Loucy (cell line): ENCODE results near the gene TLDC2.

Experiments used
- H2AFZ ChIP-seq: fragments of 200-600 bp; sonication (generic); 2 replicates; pipeline ENCODE4 v1.6.0; 2016; ENCODE audit warnings: antibody characterized with exemption, mild to moderate bottlenecking, low read length, moderate library complexity
- H3F3A ChIP-seq: fragments of 200-600 bp; 2 replicates; pipeline ENCODE4 v1.6.0; 2016; ENCODE audit warnings: antibody characterized with exemption, low read depth, mild to moderate bottlenecking
- H3K27me3 ChIP-seq: fragments of 200-600 bp; sonication (generic); 2 replicates; pipeline ENCODE4 v1.6.1; 2014; ENCODE audit warnings: low read length, mild to moderate bottlenecking; ENCODE audit not compliant: insufficient read depth, poor library complexity, severe bottlenecking
- H3K36me3 ChIP-seq: fragments of 200-600 bp; sonication (generic); 2 replicates; pipeline ENCODE4 v1.6.1; 2016; ENCODE audit warnings: low read length; ENCODE audit not compliant: insufficient read depth
- H3K4me1 ChIP-seq: fragments of 200-600 bp; sonication (generic); 2 replicates; pipeline ENCODE4 v1.5.1; 2014; ENCODE audit warnings: low read length, mild to moderate bottlenecking; ENCODE audit not compliant: insufficient read depth, poor library complexity, severe bottlenecking
- H3K4me2 ChIP-seq: fragments of 200-600 bp; sonication (generic); 2 replicates; pipeline ENCODE4 v1.6.0; 2014; ENCODE audit warnings: antibody characterized with exemption, low read length, low read depth, mild to moderate bottlenecking; ENCODE audit not compliant: poor library complexity, severe bottlenecking
- H3K4me3 ChIP-seq: fragments of 200-600 bp; sonication (generic); 2 replicates; pipeline ENCODE4 v1.5.1; 2014; ENCODE audit warnings: low read length, mild to moderate bottlenecking, mixed read lengths; ENCODE audit not compliant: poor library complexity, severe bottlenecking
- H3K79me2 ChIP-seq: fragments of 200-600 bp; sonication (generic); 2 replicates; pipeline ENCODE4 v1.6.1; 2014; ENCODE audit warnings: low read length; ENCODE audit not compliant: insufficient read depth
- H3K9ac ChIP-seq: fragments of 200-600 bp; sonication (generic); 2 replicates; pipeline ENCODE4 v1.6.0; 2014; ENCODE audit warnings: mild to moderate bottlenecking, low read depth, low read length, moderate library complexity; ENCODE audit not compliant: poor library complexity, severe bottlenecking
- H3K9me2 ChIP-seq: fragments of 200-600 bp; sonication (generic); replicated peaks from 2 replicates; pipeline ENCODE4 v1.6.1; 2016; ENCODE audit warnings: low read depth, low read length, mixed read lengths
- H3K9me3 ChIP-seq: fragments of 200-600 bp; sonication (generic); 2 replicates; pipeline ENCODE4 v1.6.1; 2014; ENCODE audit warnings: mild to moderate bottlenecking, antibody characterized with exemption, low read length, low read depth; ENCODE audit not compliant: insufficient read depth
- H4K20me1 ChIP-seq: fragments of 200-600 bp; sonication (generic); 2 replicates; pipeline ENCODE4 v1.6.0; 2014; ENCODE audit warnings: antibody characterized with exemption, low read length, mild to moderate bottlenecking; ENCODE audit not compliant: insufficient read depth, poor library complexity, severe bottlenecking
- EZH2phosphoT487 ChIP-seq: fragments of 200-600 bp; IDR thresholded peaks from 2 replicates; pipeline ENCODE4 v1.6.1; 2018; ENCODE audit warnings: antibody characterized with exemption, mild to moderate bottlenecking, moderate library complexity, borderline replicate concordance
- TF ChIP-seq, protein P1 (sequence below): fragments of 200-600 bp; sonication (generic); conservative IDR thresholded peaks from 2 replicates; pipeline ENCODE4 v1.5.1; 2014; ENCODE audit warnings: mild to moderate bottlenecking, antibody characterized with exemption, low read length

TLDC2 gene

DNA sequence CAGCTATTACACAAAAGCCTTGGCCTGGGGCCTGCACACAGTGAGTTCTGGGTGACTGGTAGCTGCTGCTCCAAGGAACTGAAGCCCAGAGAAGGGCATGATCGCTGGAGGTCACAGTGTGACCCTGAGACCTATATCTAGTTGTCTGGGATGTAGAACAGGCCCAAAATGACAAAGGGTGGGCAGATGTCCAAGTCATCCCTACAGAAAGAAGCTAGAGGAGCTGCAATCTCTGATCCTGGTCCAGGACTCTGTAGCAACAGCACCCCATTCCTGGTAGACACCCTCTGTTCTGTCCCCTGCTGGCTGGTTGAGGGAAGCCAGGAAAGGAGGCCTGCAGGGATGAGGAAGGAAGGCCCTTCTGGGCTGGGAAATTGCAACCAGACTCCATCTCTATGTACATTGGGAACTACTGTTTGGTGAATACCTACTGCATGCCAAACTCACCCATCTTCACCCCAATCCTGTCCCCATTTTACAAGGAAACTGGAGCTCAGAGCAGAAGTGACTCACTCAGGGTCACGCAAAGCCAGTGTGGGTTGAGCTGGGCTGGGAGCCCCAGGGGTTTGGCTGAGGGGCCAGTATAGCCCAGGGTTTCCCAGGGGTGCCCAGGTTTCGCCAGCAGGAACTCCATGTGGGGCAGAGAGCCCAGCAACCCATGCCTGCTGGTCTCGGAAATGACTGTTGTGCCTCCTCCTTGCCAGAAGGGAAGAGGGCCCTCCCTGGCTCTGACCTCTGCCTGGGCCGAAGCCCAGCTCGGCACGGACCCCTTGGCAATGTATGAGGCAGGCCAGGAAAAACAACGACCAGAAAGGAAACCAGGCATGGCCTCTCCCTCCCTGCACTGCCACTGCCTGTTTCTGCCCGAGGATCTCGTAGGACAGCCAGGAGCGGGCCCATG, 44.9 kb upstream of the TLDC2 start:
- Histone ChIP-seq H3K4me2 (no peak overlapping the region), H3K4me3 (no peak overlapping the region), H3K9me2 (no peaks in the 10 kb centered on the region), H3K9ac (no peak overlapping the region), H3K9me3 (no peaks in the 10 kb centered on the region), H4K20me1 (no peaks in the 10 kb centered on the region), H3K36me3 (peaks cover 6% of the 10 kb centered on the region; the same call in 1 of the 2 replicates), H3F3A (no peaks in the 10 kb centered on the region), H2AFZ (no peak overlapping the region), H3K4me1 (peaks cover 16% of the 10 kb centered on the region), H3K79me2 (no peaks in the 10 kb centered on the region), H3K27me3 (no peaks in the 10 kb centered on the region)
- no peak for TF ChIP-seq EZH2phosphoT487
- TF ChIP-seq, protein P1, sequence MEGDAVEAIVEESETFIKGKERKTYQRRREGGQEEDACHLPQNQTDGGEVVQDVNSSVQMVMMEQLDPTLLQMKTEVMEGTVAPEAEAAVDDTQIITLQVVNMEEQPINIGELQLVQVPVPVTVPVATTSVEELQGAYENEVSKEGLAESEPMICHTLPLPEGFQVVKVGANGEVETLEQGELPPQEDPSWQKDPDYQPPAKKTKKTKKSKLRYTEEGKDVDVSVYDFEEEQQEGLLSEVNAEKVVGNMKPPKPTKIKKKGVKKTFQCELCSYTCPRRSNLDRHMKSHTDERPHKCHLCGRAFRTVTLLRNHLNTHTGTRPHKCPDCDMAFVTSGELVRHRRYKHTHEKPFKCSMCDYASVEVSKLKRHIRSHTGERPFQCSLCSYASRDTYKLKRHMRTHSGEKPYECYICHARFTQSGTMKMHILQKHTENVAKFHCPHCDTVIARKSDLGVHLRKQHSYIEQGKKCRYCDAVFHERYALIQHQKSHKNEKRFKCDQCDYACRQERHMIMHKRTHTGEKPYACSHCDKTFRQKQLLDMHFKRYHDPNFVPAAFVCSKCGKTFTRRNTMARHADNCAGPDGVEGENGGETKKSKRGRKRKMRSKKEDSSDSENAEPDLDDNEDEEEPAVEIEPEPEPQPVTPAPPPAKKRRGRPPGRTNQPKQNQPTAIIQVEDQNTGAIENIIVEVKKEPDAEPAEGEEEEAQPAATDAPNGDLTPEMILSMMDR, result peak; percentile 35; the same call in 1 of the 2 replicates

DNA sequence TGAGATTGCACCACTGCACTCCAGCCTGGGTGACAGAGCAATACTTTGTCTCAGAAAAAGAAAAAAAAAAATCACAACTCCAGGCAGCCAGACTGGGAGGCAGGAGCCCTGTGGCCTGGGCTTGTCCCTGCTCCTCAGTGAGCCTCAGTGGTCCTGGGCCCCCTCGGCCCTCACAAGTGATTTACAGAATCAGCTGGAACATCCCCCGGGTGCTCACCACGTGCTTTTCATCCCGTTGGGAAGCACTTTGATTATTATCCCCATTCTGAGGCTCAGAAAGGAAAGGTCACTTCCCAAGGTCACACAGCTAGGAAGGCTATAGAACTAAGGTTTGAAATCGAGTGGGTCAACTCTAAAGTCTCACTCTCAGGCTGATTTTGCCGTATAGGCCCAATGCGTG, 43.1 kb upstream of the TLDC2 start:
- Histone ChIP-seq H3K9me2 (no peaks in the 10 kb centered on the region), H4K20me1 (no peaks in the 10 kb centered on the region), H3K4me2 (no peak overlapping the region), H3F3A (no peaks in the 10 kb centered on the region), H3K79me2 (peaks cover 7% of the 10 kb centered on the region; the same call in 1 of the 2 replicates), H3K9ac (no peak overlapping the region), H3K9me3 (no peaks in the 10 kb centered on the region), H3K4me3 (no peak overlapping the region), H3K4me1 (peaks cover 27% of the 10 kb centered on the region), H3K36me3 (peaks cover 6% of the 10 kb centered on the region; the same call in 1 of the 2 replicates), H3K27me3 (no peaks in the 10 kb centered on the region), H2AFZ (no peak overlapping the region)
- TF ChIP-seq EZH2phosphoT487, result no peak
- TF ChIP-seq, protein P1, result no peak

DNA sequence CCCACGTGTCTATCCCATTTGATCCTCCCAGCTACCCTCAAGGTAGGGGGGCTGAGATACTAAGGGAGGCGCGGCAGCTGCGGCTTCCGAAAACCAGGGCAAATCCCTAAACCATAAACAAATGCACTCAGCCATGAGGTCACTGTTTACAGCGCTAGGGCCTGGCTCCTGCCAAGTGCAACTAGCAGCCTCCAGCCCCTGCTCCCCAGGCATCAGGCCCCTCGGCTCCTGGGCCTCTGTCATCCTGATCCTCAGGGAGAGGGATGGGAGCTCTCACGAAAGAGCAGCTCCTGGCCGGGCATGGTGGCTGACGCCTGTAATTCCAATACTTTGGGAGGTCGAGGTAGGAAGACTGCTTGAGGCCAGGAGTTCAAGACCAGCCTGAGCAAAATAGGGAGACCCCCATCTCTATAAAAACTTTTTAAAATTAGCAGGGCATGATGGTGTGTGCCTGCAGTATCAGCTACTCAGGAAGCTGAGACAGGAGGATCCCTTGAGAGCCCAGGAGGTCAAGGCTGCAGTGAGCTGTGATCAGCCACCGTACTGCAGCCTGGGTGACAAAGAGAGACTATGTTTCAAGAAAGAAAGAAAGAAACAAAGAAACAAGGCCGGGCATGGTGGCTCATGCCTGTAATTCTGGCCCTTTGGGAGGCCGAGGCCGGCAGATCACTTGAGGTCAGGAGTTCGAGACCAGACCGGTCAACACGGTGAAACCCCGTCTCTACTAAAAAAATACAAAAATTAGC, 42.5 kb upstream of the TLDC2 start:
- H3K9me2 ChIP-seq, result no peaks in the 10 kb centered on the region
- TF ChIP-seq, protein P1, result no peak
- TF ChIP-seq EZH2phosphoT487, result no peak
- no peaks in the 10 kb centered on the region for H3K9me3 ChIP-seq
- H3K36me3 ChIP-seq, result peaks cover under 1% of the 10 kb centered on the region; the same call in 1 of the 2 replicates
- H3K9ac ChIP-seq, result peak overlapping the region; percentile 38
- H3K4me2 ChIP-seq, result no peak overlapping the region
- H3K27me3 ChIP-seq, result no peaks in the 10 kb centered on the region
- peaks cover 27% of the 10 kb centered on the region for H3K4me1 ChIP-seq
- no peak overlapping the region for H3K4me3 ChIP-seq
- H2AFZ ChIP-seq, result no peak overlapping the region
- H4K20me1 ChIP-seq, result no peaks in the 10 kb centered on the region
- peaks cover 10% of the 10 kb centered on the region; the same call in 1 of the 2 replicates for H3K79me2 ChIP-seq
- no peaks in the 10 kb centered on the region for H3F3A ChIP-seq
